Karpas-422 (cell line): ENCODE data around the gene TBC1D1. TPM values are rescaled to one million over a fixed set of nuclear protein-coding genes. Genes with fewer than 3 reads are reported as not detected.

Experiments used
- DNase-seq: peaks from one replicate; pipeline ENCODE4 v3.0.0-alpha.2; 2015
- H2AFZ ChIP-seq: fragments of 200-600 bp; sonication (generic); 2 replicates; pipeline ENCODE4 v1.6.1; 2014; ENCODE audit warnings: antibody characterized with exemption, low read length, mixed read lengths
- H3K27ac ChIP-seq: fragments of 200-600 bp; sonication (generic); 2 replicates; pipeline ENCODE4 v1.5.1; 2014; ENCODE audit warnings: mild to moderate bottlenecking, low read length, moderate library complexity
- H3K27me3 ChIP-seq: fragments of 200-600 bp; sonication (generic); 2 replicates; pipeline ENCODE4 v1.6.1; 2014; ENCODE audit warnings: low read length, mixed read lengths
- H3K36me3 ChIP-seq: fragments of 200-600 bp; sonication (generic); 2 replicates; pipeline ENCODE4 v1.6.1; 2014; ENCODE audit warnings: low read length, mixed read lengths; ENCODE audit not compliant: insufficient read depth
- H3K4me1 ChIP-seq: fragments of 200-600 bp; sonication (generic); 2 replicates; pipeline ENCODE4 v1.6.1; 2014; ENCODE audit warnings: mild to moderate bottlenecking, low read length, mixed read lengths
- H3K4me2 ChIP-seq: fragments of 200-600 bp; sonication (generic); 2 replicates; pipeline ENCODE4 v1.6.1; 2014; ENCODE audit warnings: low read length, low read depth, mild to moderate bottlenecking; ENCODE audit not compliant: poor library complexity, severe bottlenecking
- H3K4me3 ChIP-seq: fragments of 200-600 bp; sonication (generic); 2 replicates; pipeline ENCODE4 v1.5.1; 2014; ENCODE audit warnings: mild to moderate bottlenecking, antibody characterized with exemption, low read length, mixed read lengths
- H3K79me2 ChIP-seq: fragments of 200-600 bp; sonication (generic); 2 replicates; pipeline ENCODE4 v1.6.1; 2014; ENCODE audit warnings: mild to moderate bottlenecking, low read length, mixed read lengths
- H3K9ac ChIP-seq: fragments of 200-600 bp; sonication (generic); 2 replicates; pipeline ENCODE4 v1.6.0; 2014; ENCODE audit warnings: low read length
- H3K9me2 ChIP-seq: fragments of 200-600 bp; sonication (generic), shearing (Covaris generic); replicated peaks from 2 replicates; pipeline ENCODE4 v1.6.0; 2014; ENCODE audit warnings: mild to moderate bottlenecking, low read length, moderate library complexity; ENCODE audit not compliant: insufficient read depth
- H3K9me3 ChIP-seq: fragments of 300-700, 200-600 bp; sonication (generic); 2 replicates; pipeline ENCODE4 v1.6.1; 2014; ENCODE audit warnings: low read length, mixed read lengths
- H4K20me1 ChIP-seq: fragments of 200-600 bp; sonication (generic); 2 replicates; pipeline ENCODE4 v1.6.1; 2014; ENCODE audit warnings: mild to moderate bottlenecking, antibody characterized with exemption, low read length, low read depth; ENCODE audit not compliant: insufficient read depth
- total RNA-seq: library from RNA; depleted of rRNA; stranded (reverse); fragments of >200 nt; shearing (Covaris generic); gene quantifications from 2 replicates; pipeline ENCODE4 v1.2.3, GENCODE V29; 2014; ENCODE audit warnings: low replicate concordance

The TBC1D1 gene
- total RNA-seq, 1 experiment from 2014 or later = 30.5 TPM

- H4K20me1 ChIP-seq = no peaks in the 10 kb centered on the region
Observed at GRCh38 chr4:37892641-37893040, 1.8 kb downstream of the TBC1D1 start.

GRCh38 chr4:37893164-37893563, 2.3 kb downstream of the TBC1D1 start:
- H2AFZ ChIP-seq = no peak overlapping the region

More at GRCh38 chr4:37892641-37893040, 1.8 kb downstream of the TBC1D1 start:
- H3K9me2 ChIP-seq = no peaks in the 10 kb centered on the region
- peak overlapping the region; percentile 87 for H3K4me2 ChIP-seq
- H3K9me3 ChIP-seq = no peaks in the 10 kb centered on the region
- peak overlapping the region; percentile 81 for H3K4me3 ChIP-seq
- no peak overlapping the region for H2AFZ ChIP-seq
- H3K79me2 ChIP-seq = peaks cover 46% of the 10 kb centered on the region
- no peaks in the 10 kb centered on the region for H3K36me3 ChIP-seq
- H3K27me3 ChIP-seq = no peaks in the 10 kb centered on the region
- H3K4me1 ChIP-seq = peaks cover 31% of the 10 kb centered on the region
- H3K27ac ChIP-seq = peak overlapping the region; percentile 51
- H3K9ac ChIP-seq = peak overlapping the region; percentile 73
- peak; percentile 65 for DNase-seq

GRCh38 chr4:37895271-37895670, 4.4 kb downstream of the TBC1D1 start:
- Histone ChIP-seq H3K27ac (no peak overlapping the region), H3K9me2 (no peaks in the 10 kb centered on the region), H3K9me3 (no peaks in the 10 kb centered on the region), H3K4me2 (no peak overlapping the region), H3K4me3 (no peak overlapping the region), H3K79me2 (peaks cover 60% of the 10 kb centered on the region), H3K9ac (no peak overlapping the region), H3K4me1 (peaks cover 28% of the 10 kb centered on the region), H4K20me1 (no peaks in the 10 kb centered on the region), H2AFZ (no peak overlapping the region), H3K27me3 (no peaks in the 10 kb centered on the region), H3K36me3 (no peaks in the 10 kb centered on the region)
- DNase-seq = no peak

More at GRCh38 chr4:37893164-37893563, 2.3 kb downstream of the TBC1D1 start:
- Histone ChIP-seq H3K4me3 (peak overlapping the region; percentile 81; the same call in 1 of the 2 replicates), H3K9ac (peak overlapping the region; percentile 54), H3K27me3 (no peaks in the 10 kb centered on the region), H3K27ac (peak overlapping the region; percentile 46), H3K4me2 (peak overlapping the region; percentile 87), H3K9me3 (no peaks in the 10 kb centered on the region), H3K4me1 (peaks cover 31% of the 10 kb centered on the region), H3K36me3 (no peaks in the 10 kb centered on the region), H3K79me2 (peaks cover 51% of the 10 kb centered on the region), H3K9me2 (no peaks in the 10 kb centered on the region), H4K20me1 (no peaks in the 10 kb centered on the region)
- DNase-seq = no peak

- no peaks in the 10 kb centered on the region for H3K27me3 ChIP-seq
- no peaks in the 10 kb centered on the region for H3K9me3 ChIP-seq
- H2AFZ ChIP-seq = no peak overlapping the region
- H3K4me3 ChIP-seq = no peak overlapping the region
- no peak overlapping the region for H3K27ac ChIP-seq
- no peak overlapping the region for H3K4me2 ChIP-seq
- no peak overlapping the region for H3K9ac ChIP-seq
- peaks cover 60% of the 10 kb centered on the region for H3K79me2 ChIP-seq
- H3K9me2 ChIP-seq = no peaks in the 10 kb centered on the region
- peaks cover 24% of the 10 kb centered on the region for H3K4me1 ChIP-seq
- no peaks in the 10 kb centered on the region for H3K36me3 ChIP-seq
- no peaks in the 10 kb centered on the region for H4K20me1 ChIP-seq
- no peak for DNase-seq
Observed at GRCh38 chr4:37896206-37896860, 5.4 kb downstream of the TBC1D1 start.

GRCh38 chr4:37902212-37902611, 11.3 kb downstream of the TBC1D1 start:
- no peak for DNase-seq
- Histone ChIP-seq H3K4me3 (no peak overlapping the region), H3K79me2 (peaks cover 42% of the 10 kb centered on the region), H3K36me3 (no peaks in the 10 kb centered on the region), H3K9ac (no peak overlapping the region), H3K4me2 (no peak overlapping the region), H3K9me3 (no peaks in the 10 kb centered on the region), H3K27ac (no peak overlapping the region), H4K20me1 (no peaks in the 10 kb centered on the region), H3K4me1 (peaks cover 2% of the 10 kb centered on the region; the same call in 1 of the 2 replicates), H2AFZ (no peak overlapping the region), H3K27me3 (no peaks in the 10 kb centered on the region), H3K9me2 (no peaks in the 10 kb centered on the region)

- peaks cover 35% of the 10 kb centered on the region for H3K79me2 ChIP-seq
- no peak for DNase-seq
- no peaks in the 10 kb centered on the region for H3K9me3 ChIP-seq
- no peak overlapping the region for H3K4me2 ChIP-seq
- no peak overlapping the region for H3K9ac ChIP-seq
- no peaks in the 10 kb centered on the region for H3K9me2 ChIP-seq
- H3K27ac ChIP-seq = no peak overlapping the region
- H3K36me3 ChIP-seq = no peaks in the 10 kb centered on the region
- no peak overlapping the region for H2AFZ ChIP-seq
- H3K27me3 ChIP-seq = no peaks in the 10 kb centered on the region
- no peak overlapping the region for H3K4me3 ChIP-seq
- no peaks in the 10 kb centered on the region for H3K4me1 ChIP-seq
- H4K20me1 ChIP-seq = no peaks in the 10 kb centered on the region
Observed at GRCh38 chr4:37902738-37903693, 12.1 kb downstream of the TBC1D1 start.

GRCh38 chr4:37903901-37904300, 13.0 kb downstream of the TBC1D1 start:
- Histone ChIP-seq H3K4me1 (no peaks in the 10 kb centered on the region), H3K79me2 (peaks cover 30% of the 10 kb centered on the region), H3K9me2 (no peaks in the 10 kb centered on the region), H3K4me2 (no peak overlapping the region), H3K4me3 (no peak overlapping the region), H4K20me1 (no peaks in the 10 kb centered on the region), H2AFZ (no peak overlapping the region), H3K9me3 (no peaks in the 10 kb centered on the region), H3K36me3 (no peaks in the 10 kb centered on the region), H3K27ac (no peak overlapping the region), H3K27me3 (no peaks in the 10 kb centered on the region), H3K9ac (no peak overlapping the region)
- no peak for DNase-seq

- no peak for DNase-seq
- peaks cover 9% of the 10 kb centered on the region for H3K4me1 ChIP-seq
- no peak overlapping the region for H3K4me2 ChIP-seq
- peaks cover 37% of the 10 kb centered on the region for H3K79me2 ChIP-seq
- no peaks in the 10 kb centered on the region for H4K20me1 ChIP-seq
- H3K36me3 ChIP-seq = no peaks in the 10 kb centered on the region
- H3K9ac ChIP-seq = no peak overlapping the region
- no peak overlapping the region for H3K4me3 ChIP-seq
- no peaks in the 10 kb centered on the region for H3K9me3 ChIP-seq
- H2AFZ ChIP-seq = no peak overlapping the region
- H3K27ac ChIP-seq = no peak overlapping the region
- H3K27me3 ChIP-seq = no peaks in the 10 kb centered on the region
- H3K9me2 ChIP-seq = no peaks in the 10 kb centered on the region
Observed at GRCh38 chr4:37904824-37905223, 13.9 kb downstream of the TBC1D1 start.
